Osteoblast (primary cell): Measurements from ENCODE around the gene SLC44A5. TPM values are rescaled to one million over a fixed set of nuclear protein-coding genes. Genes with fewer than 3 reads are reported as not detected.
"Not testable (repeated sequence)": the region's sequence is repeated elsewhere in the genome, so short reads cannot be mapped to it uniquely, and the experiment has no call there.

Experiments used
- DNase-seq: peaks from one replicate; pipeline ENCODE4 v3.0.0; 2011; ENCODE audit warnings: low spot score, mixed read lengths; ENCODE audit not compliant: insufficient read length; ENCODE audit errors: missing footprints
- H2AFZ ChIP-seq: 2 replicates; pipeline ENCODE4 v1.6.0; 2011; ENCODE audit warnings: mild to moderate bottlenecking, low read length
- H3K27ac ChIP-seq: 2 replicates; pipeline ENCODE4 v1.5.1; 2011; ENCODE audit warnings: mild to moderate bottlenecking, low read depth, low read length, moderate library complexity
- H3K27me3 ChIP-seq: 2 replicates; pipeline ENCODE4 v1.6.0; 2012; ENCODE audit warnings: mild to moderate bottlenecking, control low read depth, inconsistent platforms, low read length, moderate library complexity; ENCODE audit not compliant: insufficient read depth
- H3K36me3 ChIP-seq: 2 replicates; pipeline ENCODE4 v1.5.1; 2011; ENCODE audit warnings: mild to moderate bottlenecking, low read length, control low read depth, moderate library complexity; ENCODE audit not compliant: insufficient read depth
- H3K4me1 ChIP-seq: 2 replicates; pipeline ENCODE4 v1.5.1; 2011; ENCODE audit warnings: mild to moderate bottlenecking, low read length, control low read depth, moderate library complexity; ENCODE audit not compliant: insufficient read depth
- H3K4me2 ChIP-seq: 2 replicates; pipeline ENCODE4 v1.6.0; 2011; ENCODE audit warnings: mild to moderate bottlenecking, low read length; ENCODE audit not compliant: insufficient read depth
- H3K4me3 ChIP-seq: fragments of 200-600 bp; sonication (generic); 3 replicates; pipeline ENCODE4 v1.5.1; 2012; ENCODE audit warnings: mild to moderate bottlenecking, low read length, inconsistent platforms; ENCODE audit not compliant: insufficient read depth
- H3K79me2 ChIP-seq: 2 replicates; pipeline ENCODE4 v1.6.0; 2012; ENCODE audit warnings: mild to moderate bottlenecking, low read length, control low read depth, inconsistent platforms; ENCODE audit not compliant: insufficient read depth
- H3K9me3 ChIP-seq: 2 replicates; pipeline ENCODE4 v1.5.1; 2011; ENCODE audit warnings: low read depth, low read length, control low read depth
- H4K20me1 ChIP-seq: 2 replicates; pipeline ENCODE4 v1.6.0; 2012; ENCODE audit warnings: mild to moderate bottlenecking, low read length, control low read depth; ENCODE audit not compliant: insufficient read depth
- total RNA-seq: library from RNA; depleted of rRNA; stranded (reverse); fragments of >200 nt; gene quantifications from 2 replicates; pipeline ENCODE4 v1.2.3, GENCODE V29; 2012
- TF ChIP-seq, protein P1 (sequence below): IDR thresholded peaks from 2 replicates; pipeline ENCODE4 v1.5.1; 2011; ENCODE audit warnings: mild to moderate bottlenecking, low read depth, low read length, moderate library complexity; ENCODE audit errors: extremely low read depth

Gene SLC44A5
- total RNA-seq, 1 donor = 0.36 TPM

DNA sequence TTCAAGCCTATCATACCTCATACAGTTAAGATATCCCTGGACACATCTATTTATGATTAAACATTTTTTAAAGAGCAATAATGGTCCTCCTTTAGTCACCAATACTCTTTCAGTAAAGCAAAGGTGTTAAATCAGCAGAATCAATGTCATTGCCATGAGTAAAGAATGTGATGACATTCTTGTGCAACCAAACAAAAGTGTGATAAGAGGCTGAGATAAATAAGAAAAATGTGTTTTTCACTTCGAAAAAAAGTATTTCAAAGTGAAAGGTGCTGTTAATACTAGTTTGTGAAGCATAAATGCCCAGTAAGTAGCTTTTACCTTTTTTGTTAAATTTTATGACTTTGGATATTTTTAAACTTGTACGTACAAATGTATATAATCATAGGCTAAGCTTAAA lies 8.4 kb downstream of the SLC44A5 start:
- Histone ChIP-seq H3K27ac (no peak overlapping the region), H2AFZ (no peak overlapping the region), H3K36me3 (no peaks in the 10 kb centered on the region), H3K4me1 (no peaks in the 10 kb centered on the region), H3K79me2 (no peaks in the 10 kb centered on the region), H3K4me2 (no peak overlapping the region), H3K27me3 (no peaks in the 10 kb centered on the region), H4K20me1 (no peaks in the 10 kb centered on the region), H3K9me3 (no peaks in the 10 kb centered on the region), H3K4me3 (no peak overlapping the region)
- DNase-seq = no peak
- TF ChIP-seq, protein P1, sequence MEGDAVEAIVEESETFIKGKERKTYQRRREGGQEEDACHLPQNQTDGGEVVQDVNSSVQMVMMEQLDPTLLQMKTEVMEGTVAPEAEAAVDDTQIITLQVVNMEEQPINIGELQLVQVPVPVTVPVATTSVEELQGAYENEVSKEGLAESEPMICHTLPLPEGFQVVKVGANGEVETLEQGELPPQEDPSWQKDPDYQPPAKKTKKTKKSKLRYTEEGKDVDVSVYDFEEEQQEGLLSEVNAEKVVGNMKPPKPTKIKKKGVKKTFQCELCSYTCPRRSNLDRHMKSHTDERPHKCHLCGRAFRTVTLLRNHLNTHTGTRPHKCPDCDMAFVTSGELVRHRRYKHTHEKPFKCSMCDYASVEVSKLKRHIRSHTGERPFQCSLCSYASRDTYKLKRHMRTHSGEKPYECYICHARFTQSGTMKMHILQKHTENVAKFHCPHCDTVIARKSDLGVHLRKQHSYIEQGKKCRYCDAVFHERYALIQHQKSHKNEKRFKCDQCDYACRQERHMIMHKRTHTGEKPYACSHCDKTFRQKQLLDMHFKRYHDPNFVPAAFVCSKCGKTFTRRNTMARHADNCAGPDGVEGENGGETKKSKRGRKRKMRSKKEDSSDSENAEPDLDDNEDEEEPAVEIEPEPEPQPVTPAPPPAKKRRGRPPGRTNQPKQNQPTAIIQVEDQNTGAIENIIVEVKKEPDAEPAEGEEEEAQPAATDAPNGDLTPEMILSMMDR = no peak

DNA sequence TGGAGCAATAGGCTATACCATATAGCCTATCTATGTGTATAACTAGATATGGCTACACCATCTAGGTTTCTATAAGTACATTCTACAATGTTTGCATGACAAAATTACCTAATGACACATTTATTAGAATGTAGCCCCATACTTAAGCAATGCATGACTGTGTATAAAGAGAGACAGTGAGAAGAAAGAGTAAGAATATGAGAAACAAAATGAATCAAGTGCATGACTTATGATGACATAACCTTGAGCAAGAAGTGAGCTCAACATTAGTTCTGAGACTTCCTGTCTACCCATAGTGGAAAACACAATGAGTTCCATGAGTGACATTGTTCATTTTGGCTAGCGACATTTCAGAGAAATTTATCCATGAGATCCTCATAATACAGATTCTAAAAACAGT lies 10.1 kb downstream of the SLC44A5 start:
- H3K4me1 ChIP-seq = no peaks in the 10 kb centered on the region
- H3K4me3 ChIP-seq = no peak overlapping the region
- TF ChIP-seq, protein P1 = no peak
- DNase-seq = no peak
- H3K27me3 ChIP-seq = no peaks in the 10 kb centered on the region
- no peaks in the 10 kb centered on the region for H4K20me1 ChIP-seq
- H3K4me2 ChIP-seq = no peak overlapping the region
- no peak overlapping the region for H3K27ac ChIP-seq
- H3K79me2 ChIP-seq = no peaks in the 10 kb centered on the region
- no peaks in the 10 kb centered on the region for H3K36me3 ChIP-seq
- no peak overlapping the region for H2AFZ ChIP-seq
- H3K9me3 ChIP-seq = no peaks in the 10 kb centered on the region

DNA sequence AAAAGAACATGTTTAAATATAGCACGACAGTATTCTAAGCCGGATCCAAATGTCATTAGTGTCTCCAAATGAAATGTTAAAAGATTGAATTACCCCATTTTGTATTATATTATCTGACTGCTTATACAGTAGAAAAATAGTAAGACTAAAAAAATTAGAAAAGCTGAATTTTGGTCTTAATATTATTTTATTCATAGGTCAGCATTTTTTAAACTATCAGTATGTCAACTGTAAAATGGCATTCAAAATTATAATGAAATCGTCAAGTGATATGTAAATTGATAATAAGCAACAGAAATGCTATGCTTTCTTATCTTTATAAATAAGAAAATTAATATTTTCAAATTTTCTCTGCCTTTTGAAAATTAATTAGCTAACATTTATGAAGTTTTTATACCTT lies 16.6 kb downstream of the SLC44A5 start:
- H3K4me2 ChIP-seq = no peak overlapping the region
- H3K79me2 ChIP-seq = no peaks in the 10 kb centered on the region
- H3K36me3 ChIP-seq = no peaks in the 10 kb centered on the region
- H3K9me3 ChIP-seq = no peaks in the 10 kb centered on the region
- no peak overlapping the region for H2AFZ ChIP-seq
- no peaks in the 10 kb centered on the region for H4K20me1 ChIP-seq
- no peak overlapping the region for H3K4me3 ChIP-seq
- no peaks in the 10 kb centered on the region for H3K4me1 ChIP-seq
- TF ChIP-seq, protein P1 = no peak
- no peak for DNase-seq
- no peak overlapping the region for H3K27ac ChIP-seq
- H3K27me3 ChIP-seq = no peaks in the 10 kb centered on the region

DNA sequence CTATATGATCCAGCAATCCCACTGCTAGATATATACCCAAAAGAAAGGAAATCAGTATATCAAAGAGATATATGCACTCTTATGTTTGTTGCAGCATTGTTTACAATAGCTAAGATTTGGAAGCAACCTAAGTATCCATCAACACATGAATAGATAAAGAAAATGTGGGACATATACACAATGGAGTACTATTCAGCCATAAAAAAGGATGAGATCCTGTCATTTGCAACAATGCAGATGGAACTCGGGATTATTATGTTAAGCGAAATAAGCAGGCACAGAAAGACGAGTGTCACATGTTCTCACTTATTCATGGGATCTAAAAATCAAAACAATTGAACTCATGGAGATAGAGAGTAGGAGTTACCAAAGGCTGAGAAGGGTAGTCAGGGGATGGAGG lies 17.5 kb downstream of the SLC44A5 start:
- not testable (repeated sequence) for H3K36me3 ChIP-seq, H2AFZ ChIP-seq, H3K9me3 ChIP-seq, H3K27me3 ChIP-seq, H3K79me2 ChIP-seq, H3K4me2 ChIP-seq, H3K4me1 ChIP-seq, H3K4me3 ChIP-seq, DNase-seq, H3K27ac ChIP-seq, H4K20me1 ChIP-seq
